Uterus (tissue), 4 donors: ENCODE measurements around the gene GZMA. TPM values are rescaled to one million over a fixed set of nuclear protein-coding genes. Genes with fewer than 3 reads are reported as not detected.

Experiments
- DNase-seq, 2 donors: peaks; one replicate each; pipeline ENCODE4 v3.0.0-alpha.2; 2019 to 2020
- H3K27ac ChIP-seq, 2 donors: fragments of 200-600 bp; sonication (generic); 1 replicate in 1 of 2; 2 replicates in 1 of 2; pipeline ENCODE4 v1.5.1; 2016 to 2018
- H3K27me3 ChIP-seq, 2 donors: fragments of 200-600 bp; sonication (generic); one replicate each; pipeline ENCODE4 v1.5.1; 2018 to 2019; ENCODE audit warnings: control low read depth in 1 of 2
- H3K36me3 ChIP-seq, 2 donors: fragments of 200-600 bp; sonication (generic); one replicate each; pipeline ENCODE4 v1.5.1; 2019; ENCODE audit warnings: control low read depth in 1 of 2
- H3K4me1 ChIP-seq, 2 donors: fragments of 200-600 bp; sonication (generic); one replicate each; pipeline ENCODE4 v1.5.1; 2018 to 2019; ENCODE audit warnings: control low read depth in 1 of 2
- H3K4me3 ChIP-seq, 2 donors: fragments of 200-600 bp; sonication (generic); 1 replicate in 1 of 2; 2 replicates in 1 of 2; pipeline ENCODE4 v1.5.1; 2018 to 2019; ENCODE audit warnings: mild to moderate bottlenecking in 1 of 2
- H3K9me3 ChIP-seq, 2 donors: fragments of 200-600 bp; sonication (generic); one replicate each; pipeline ENCODE4 v1.5.1; 2019; ENCODE audit warnings: control low read depth in 1 of 2
- CTCF ChIP-seq, 4 experiments: fragments of 200-600 bp in 2 of 4; fragments of 450-650 bp in 2 of 4; sonication (generic) in 2 of 4; IDR thresholded peaks; one replicate each; pipeline ENCODE4 v1.5.1; 2016 to 2019; ENCODE audit warnings: antibody characterized with exemption in 4 of 4, mild to moderate bottlenecking in 2 of 4, moderate library complexity in 1 of 4
- POLR2A ChIP-seq, 2 donors: fragments of 450-650 bp; IDR thresholded peaks; one replicate each; pipeline ENCODE4 v1.6.1; 2016; ENCODE audit warnings: antibody characterized with exemption in 2 of 2, mild to moderate bottlenecking in 1 of 2, moderate library complexity in 1 of 2
- intact Hi-C: fragments of 100-400 bp; cut with DNase I; formaldehyde crosslinking; loops from one replicate; pipeline ENCODE4 v1.15.1; 2023; ENCODE audit warnings: low total_unique reads
- total RNA-seq, 4 donors: library from RNA; depleted of rRNA in 3 of 4; stranded (reverse); fragments of >200 nt in 3 of 4; gene quantifications; one replicate each; pipeline versions ENCODE4 v1.1.0 to v1.2.4, GENCODE V29; 2014 to 2023
- donor health status: DM: yes; HTN: yes; CAD: no.

GZMA gene
- total RNA-seq, 4 donors from 2014 or later = 0.51 to 1.7 (median 1.4) TPM; not detected in 1

- Histone ChIP-seq H3K9me3 (no peaks in the 10 kb centered on the region), H3K4me3 (no peak overlapping the region), H3K27me3 (no peaks in the 10 kb centered on the region), H3K4me1 (no peaks in the 10 kb centered on the region), H3K27ac (no peak overlapping the region), H3K36me3 (no peaks in the 10 kb centered on the region)
- intact Hi-C loops = no loop called here
- DNase-seq = no peak
- no peak for TF ChIP-seq CTCF (IDR thresholded peaks at IDR 0.05)
- no peak for TF ChIP-seq POLR2A (IDR thresholded peaks at IDR 0.05)
Measured at GRCh38 chr5:55064523-55064922, 37.9 kb upstream of the GZMA start.

- no peak for TF ChIP-seq POLR2A (IDR thresholded peaks at IDR 0.05)
- no peak for TF ChIP-seq CTCF (IDR thresholded peaks at IDR 0.05)
- no peaks in the 10 kb centered on the region for H3K27me3 ChIP-seq
- H3K4me3 ChIP-seq = no peak overlapping the region
- H3K9me3 ChIP-seq = no peaks in the 10 kb centered on the region
- intact Hi-C loops = no loop called here
- no peaks in the 10 kb centered on the region for H3K36me3 ChIP-seq
- H3K4me1 ChIP-seq = no peaks in the 10 kb centered on the region
- H3K27ac ChIP-seq = no peak overlapping the region
- DNase-seq = no peak
Measured at GRCh38 chr5:55066277-55066676, 36.2 kb upstream of the GZMA start.

GRCh38 chr5:55070968-55071367, 31.5 kb upstream of the GZMA start:
- TF ChIP-seq CTCF (IDR thresholded peaks at IDR 0.05) (no peak), POLR2A (IDR thresholded peaks at IDR 0.05) (no peak)
- Histone ChIP-seq H3K27me3 (no peaks in the 10 kb centered on the region), H3K4me3 (no peak overlapping the region), H3K27ac (no peak overlapping the region), H3K4me1 (no peaks in the 10 kb centered on the region), H3K36me3 (no peaks in the 10 kb centered on the region), H3K9me3 (no peaks in the 10 kb centered on the region)
- DNase-seq = no peak
- intact Hi-C loops = no loop called here

- Histone ChIP-seq H3K36me3 (no peaks in the 10 kb centered on the region), H3K27me3 (no peaks in the 10 kb centered on the region), H3K9me3 (no peaks in the 10 kb centered on the region), H3K27ac (no peak overlapping the region), H3K4me1 (no peaks in the 10 kb centered on the region), H3K4me3 (no peak overlapping the region)
- TF ChIP-seq CTCF (IDR thresholded peaks at IDR 0.05) (no peak), POLR2A (IDR thresholded peaks at IDR 0.05) (no peak)
- no peak for DNase-seq
- intact Hi-C loops = no loop called here
Measured at GRCh38 chr5:55071413-55071812, 31.0 kb upstream of the GZMA start.

GRCh38 chr5:55072666-55073065, 29.8 kb upstream of the GZMA start:
- intact Hi-C loops = no loop called here
- Histone ChIP-seq H3K4me3 (no peak overlapping the region), H3K27me3 (no peaks in the 10 kb centered on the region), H3K4me1 (no peaks in the 10 kb centered on the region), H3K9me3 (no peaks in the 10 kb centered on the region), H3K27ac (no peak overlapping the region), H3K36me3 (no peaks in the 10 kb centered on the region)
- no peak for DNase-seq
- no peak for TF ChIP-seq POLR2A (IDR thresholded peaks at IDR 0.05)
- TF ChIP-seq CTCF (IDR thresholded peaks at IDR 0.05) = no peak
